NOMO-1 treated with DMSO at 0.1 percent for 48 hours (cell line): ENCODE results near the gene VSTM5.

Experiments used
- DNase-seq: peaks from one replicate; lab custom pipeline; 2025; ENCODE audit not compliant: unreplicated experiment; lab: John Stamatoyannopoulos, UW

Gene VSTM5

DNA sequence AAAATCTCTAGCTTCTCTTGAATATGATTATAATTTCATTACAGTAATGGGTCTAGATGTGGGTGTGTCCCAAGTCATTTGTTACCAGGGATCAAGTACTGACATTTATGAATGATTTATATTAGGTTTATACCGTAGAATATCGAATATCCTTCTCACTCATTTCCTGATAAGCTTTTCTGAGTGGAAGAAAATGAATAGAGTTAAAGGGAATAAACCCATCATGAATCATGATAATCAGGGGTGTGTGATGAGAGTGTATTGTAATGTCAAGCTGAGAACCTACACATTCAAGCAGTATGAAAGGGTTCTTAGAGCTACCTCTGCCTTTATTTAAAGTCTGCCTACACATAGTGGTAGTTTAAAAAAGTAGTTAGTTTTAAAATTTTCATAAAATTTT is 49.1 kb downstream of the VSTM5 start:
- DNase-seq: no peak

DNA sequence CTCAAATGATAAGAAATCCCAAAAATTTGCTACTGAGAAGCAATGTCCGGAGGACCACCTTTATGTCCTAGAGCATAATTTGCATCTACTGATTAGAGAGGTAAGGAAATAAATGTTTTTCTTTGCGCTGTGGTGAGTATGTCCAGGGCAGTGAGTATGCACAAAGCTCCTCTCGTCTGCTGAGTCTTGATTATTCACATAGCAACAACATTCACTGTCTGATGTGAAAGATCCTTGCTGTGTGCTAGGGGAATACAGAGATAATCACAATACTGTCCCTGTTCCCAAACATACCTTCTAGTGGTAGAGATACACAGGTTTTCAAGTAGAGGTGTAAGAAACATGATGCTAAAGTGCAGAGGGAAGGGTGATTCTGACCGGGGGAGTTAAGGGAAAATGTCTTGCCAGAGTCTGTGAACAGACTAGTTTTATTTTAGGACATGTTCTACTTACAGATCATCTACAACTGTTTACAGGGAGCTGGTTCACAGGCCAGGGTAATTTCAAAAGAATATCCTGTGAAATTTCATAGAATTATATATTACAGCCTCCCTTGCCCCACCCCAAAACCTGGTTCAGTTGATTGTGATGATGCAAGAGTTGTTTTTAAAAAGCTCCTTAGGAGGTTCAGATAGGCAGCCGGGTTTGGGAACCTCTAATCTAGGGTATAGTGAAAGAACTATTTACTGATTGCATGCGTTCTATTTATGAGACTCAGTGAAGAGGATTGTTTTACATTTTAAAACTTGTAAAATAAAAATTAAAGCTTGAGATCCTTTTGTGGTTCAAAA is 53.8 kb downstream of the VSTM5 start:
- DNase-seq: no peak

DNA sequence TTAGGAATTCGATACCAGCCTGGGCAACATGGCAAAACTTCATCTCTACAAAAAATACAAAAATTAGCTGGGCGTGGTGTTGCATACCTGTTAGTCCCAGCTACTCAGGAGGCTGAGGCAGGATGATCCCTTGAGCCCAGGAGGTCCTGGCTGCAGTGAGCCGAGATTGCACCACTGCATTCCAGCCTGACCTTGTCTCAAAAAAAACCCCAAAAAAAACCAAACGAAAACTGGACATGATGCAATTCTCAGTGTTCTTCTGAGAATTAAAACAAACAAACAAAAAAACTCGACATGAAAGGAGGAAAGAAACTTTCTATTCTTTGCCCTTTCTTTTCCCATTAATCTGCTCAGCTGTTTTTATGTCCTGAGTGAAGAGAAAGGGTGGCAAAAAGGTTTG is 58.9 kb downstream of the VSTM5 start:
- no peak for DNase-seq

DNA sequence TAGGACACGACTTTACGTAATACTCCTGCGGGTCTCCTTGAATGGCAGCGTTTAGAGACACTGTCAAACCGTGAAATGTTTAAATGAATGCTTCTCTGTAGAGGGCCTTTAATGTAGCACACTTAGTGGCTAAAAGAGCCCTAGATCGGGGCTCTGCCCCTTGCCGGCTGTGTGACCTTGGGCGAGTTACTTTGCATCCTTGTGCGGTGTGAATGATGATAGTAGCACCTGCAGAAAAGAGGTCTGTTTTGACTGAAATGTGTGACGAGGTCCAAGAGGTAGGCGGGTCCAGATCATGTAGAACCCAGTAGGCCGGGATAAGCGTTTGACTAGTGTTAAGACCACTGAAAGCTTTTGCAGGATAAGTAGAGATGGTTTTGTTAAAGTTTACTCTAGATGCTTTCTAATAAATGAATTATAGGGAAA is 65.5 kb downstream of the VSTM5 start:
- DNase-seq: no peak

DNA sequence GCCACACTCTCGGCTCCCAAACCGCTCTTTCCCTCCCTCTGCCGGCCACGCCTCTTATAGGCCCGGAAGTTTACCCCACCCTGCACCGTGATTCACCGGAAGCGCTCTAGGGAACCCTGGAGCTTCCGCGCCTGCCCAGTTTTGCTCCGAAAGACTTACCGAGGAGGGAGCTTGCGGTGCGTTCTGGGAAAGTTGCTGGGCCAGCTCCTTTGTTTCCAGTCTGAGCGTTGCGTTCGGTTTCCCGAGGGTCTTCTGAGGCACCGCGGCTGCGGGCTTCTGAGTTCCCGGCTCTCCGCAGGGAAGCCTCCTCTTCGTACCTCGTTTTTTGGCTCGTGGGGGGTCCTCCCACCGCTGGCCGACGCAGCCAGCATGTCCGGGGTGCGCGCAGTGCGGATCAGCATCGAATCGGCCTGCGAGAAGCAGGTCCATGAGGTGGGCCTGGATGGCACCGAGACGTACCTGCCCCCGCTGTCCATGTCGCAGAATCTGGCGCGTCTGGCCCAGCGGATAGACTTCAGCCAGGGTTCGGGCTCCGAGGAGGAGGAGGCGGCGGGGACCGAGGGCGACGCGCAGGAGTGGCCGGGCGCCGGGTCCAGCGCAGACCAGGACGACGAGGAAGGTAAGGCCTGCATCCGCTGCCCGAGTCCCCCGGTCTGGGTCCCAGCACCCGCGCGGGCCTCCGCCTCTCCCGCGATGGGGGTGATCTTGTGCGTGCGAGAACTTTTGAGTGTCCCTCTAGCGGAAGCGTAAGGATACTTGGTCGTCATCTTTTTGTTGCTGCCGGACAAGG is 66.1 kb downstream of the VSTM5 start, which contains the start of gene MED17:
Gene MED17, plus strand, starts transcription at position 138 of the 790 bp plus-strand sequence. Its CDS starts 232 bp downstream, at position 370.
- DNase-seq: peak; percentile 87

DNA sequence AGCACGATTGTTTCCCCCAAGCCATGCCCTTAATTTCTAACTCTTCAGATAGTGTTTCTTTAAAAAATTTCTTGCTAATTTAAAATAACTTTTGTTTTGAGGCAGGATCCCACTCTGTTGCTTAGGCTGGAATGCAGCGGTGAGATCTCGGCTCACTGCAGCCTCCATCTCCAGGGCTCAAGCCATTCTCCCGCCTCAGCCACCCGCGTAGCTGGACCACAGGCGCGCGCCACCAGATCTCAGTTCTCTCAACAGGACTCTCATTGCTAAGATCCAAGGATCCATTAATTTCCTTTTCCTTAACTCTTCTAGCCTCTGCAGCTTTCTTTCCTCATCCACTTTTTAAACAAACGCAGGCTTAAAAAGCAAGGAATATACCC is 66.7 kb downstream of the VSTM5 start:
- DNase-seq: peak; percentile 67

DNA sequence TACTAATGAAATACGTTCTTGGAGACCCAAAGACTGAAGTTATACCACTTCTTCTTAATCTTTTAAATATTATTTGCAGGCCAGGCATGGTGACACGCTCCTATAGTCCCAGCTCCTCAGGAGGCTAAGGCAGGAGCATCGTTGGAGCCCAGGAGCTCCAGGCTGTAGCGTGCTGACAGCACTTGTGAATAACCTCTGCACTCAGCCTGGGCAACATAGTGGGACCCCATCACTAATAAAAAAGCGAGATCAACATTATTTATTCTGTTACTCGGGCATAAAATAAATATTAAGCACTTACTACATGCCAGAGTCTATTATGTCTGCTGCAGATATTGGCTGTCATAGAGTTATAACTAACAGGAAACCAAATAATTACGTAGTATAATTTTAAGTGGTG is 67.1 kb downstream of the VSTM5 start:
- DNase-seq: no peak

DNA sequence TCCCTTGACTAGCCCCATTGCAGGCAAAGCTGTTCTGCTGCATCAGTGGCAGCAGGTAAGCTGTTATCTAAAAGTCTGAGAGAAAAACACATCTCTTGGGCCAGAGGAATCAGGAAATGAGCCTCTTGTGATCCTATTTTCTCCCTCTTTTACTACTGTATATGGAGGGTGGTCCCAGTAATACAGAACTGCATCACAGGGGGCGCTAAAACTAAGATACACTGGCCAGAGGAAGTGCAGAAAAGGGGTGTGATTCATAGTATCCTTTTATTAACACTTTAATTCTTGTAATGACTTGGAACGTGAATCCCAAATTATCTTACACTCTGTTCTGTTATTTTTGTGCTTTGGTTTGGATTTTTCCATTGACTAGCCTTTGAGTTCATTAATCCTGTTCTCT is 75.1 kb downstream of the VSTM5 start:
- no peak for DNase-seq

DNA sequence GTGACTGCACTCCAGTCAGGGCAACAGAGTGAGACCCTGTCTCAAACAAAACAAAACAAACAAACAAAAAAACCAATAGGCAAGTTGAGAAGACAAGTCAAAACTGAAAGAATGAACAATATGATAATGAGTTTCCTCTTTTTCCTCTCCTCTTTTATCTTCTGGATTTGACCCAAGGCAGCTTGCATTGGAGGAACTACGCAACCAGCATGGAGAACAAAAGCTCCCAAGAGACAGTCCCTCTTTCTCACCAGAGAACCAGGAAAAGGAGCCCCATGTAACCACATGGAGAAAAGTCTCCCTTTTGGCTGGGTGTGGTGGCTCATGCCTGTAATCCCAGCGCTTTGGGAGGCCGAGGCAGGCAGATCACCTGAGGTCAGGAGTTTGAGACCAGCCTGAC is 75.9 kb downstream of the VSTM5 start:
- peak; percentile 42 for DNase-seq

DNA sequence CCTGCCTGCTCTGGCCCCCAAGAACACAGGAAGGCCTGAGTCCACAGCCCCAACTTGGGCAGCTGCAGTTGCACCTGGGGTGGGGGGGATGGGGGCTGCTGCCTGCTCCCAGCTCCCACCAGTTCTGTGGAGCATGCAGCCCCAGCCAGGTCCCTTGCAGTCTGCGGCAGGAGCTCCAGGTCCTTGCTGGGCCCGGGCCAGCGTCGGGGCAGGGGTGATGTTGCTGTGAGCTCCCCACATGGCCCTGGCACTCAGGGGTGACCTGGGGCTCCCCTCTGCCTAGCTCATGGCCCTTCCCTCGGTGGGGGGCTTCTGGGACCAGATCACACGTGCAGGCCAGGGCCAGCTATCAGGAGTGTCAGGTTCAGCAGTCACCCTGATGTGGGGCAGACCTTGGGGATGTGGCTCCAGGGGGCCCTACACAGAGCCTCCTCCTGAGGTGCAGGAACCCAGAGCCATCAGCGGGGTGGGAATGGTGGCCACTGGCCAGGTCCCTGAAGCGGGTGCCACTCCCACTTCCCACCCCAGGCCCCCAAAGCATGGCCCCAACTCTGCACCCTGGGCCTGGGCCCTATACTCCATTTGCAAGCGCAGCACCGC is 76.7 kb downstream of the VSTM5 start:
- DNase-seq: no peak

DNA sequence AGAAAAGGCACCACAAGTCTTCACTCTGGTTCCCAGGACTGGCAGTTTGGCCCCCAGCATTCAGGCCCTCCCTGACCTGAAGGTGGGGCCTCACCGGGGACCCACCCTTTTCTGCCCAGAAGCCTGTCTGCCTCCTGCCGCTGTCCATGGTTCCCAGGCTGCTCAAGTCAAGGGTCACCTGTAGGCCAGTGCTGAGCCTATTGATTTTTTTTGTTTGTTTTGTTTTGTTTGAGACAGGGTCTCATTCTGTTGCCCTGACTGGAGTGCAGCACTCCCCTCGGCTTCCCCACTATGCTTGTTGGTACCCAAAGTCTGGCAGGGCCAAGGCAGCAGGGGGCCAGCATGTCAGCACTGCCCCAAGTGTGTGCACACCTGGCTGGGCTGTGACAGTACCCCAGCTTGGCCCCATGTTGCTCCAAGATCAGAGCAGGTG is 77.4 kb downstream of the VSTM5 start:
- no peak for DNase-seq

DNA sequence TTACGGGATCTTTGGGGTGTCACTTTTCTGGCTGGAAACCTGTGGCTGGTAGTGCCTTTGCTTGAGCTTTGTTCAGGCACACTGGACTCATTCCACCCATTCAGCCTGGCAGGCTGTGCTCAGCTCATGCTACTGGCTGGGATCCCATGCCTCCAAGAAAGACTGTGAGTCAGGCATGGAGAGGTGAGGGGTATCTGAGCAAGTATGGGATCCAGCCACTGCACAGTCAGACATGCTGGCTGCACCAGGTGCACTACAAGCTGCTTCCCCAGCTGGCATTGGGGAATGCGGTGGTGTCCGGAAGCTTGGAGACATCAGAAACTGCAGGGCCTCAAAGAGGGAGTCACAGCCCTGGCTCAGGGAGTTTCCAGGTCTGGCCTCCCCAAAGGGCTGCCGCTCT is 78.3 kb downstream of the VSTM5 start:
- DNase-seq: no peak

DNA sequence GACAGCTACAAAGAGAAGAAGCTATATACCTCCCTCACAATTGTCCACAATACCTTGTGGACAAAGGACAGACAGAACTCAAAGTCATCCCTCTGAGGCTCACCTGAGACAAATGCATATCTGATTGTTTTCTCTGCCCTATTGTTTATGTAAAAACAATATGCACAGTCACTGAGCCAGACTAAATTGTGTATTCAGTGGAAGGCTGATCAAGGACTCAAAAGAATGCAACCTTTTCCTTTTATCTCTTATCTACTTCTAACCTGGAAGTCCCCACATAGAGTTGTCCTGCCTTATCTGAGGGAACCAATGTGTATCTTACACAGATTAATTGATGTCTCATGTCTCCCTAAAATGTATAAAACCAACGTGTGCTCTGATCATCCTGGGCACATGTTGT is 80.3 kb downstream of the VSTM5 start:
- DNase-seq: no peak
